ENCODE results near the gene PCSK9. TPM values are rescaled to one million over a fixed set of nuclear protein-coding genes. Genes with fewer than 3 reads are reported as not detected.

PCSK9 gene
- total and polyA plus RNA-seq, 9 of the 15 experiments (the other 6 are each of a cell fraction or from before 2014, with no cell fraction given): 3.2 to 58.6 (median 24.7) TPM

DNA sequence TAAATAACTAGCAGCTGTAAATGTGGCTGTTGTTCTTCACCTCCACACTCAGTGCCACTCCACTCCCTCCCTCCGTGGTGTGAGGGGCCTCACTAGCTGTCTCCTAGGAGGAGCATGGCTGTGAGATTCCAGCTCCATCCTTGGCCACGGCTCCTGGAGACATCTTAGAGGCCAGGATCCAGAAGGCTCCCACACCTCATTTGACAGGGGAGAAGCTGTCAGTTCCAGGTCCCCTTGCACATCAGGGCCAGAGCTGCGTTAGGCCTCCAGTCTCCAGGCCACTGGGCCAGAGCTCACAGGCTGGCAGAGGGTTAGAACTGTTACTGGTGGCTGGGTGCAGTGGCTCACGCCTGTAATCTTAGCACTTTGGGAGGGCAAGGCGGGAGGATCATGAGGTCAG, 15.0 kb downstream of the PCSK9 start (continued):
- TF ChIP-seq FOXP4 (CRISPR knock-in tag; IDR thresholded peaks at IDR 0.05; ENCODE audit: borderline replicate concordance): no peak

- ATAC-seq (no peak), DNase-seq (ENCODE audit: extremely low read depth in 1 of 4, low spot score in 3 of 4) (no peak), FAIRE-seq (no peak)
- H3K79me2 ChIP-seq (ENCODE audit: control insufficient read depth, insufficient read depth, low read length): peaks cover 2% of the 10 kb centered on the region; the same call in 2 of the 3 replicates
- H3K4me2 ChIP-seq (ENCODE audit: insufficient read depth, low read length): no peak overlapping the region
- H3K4me1 ChIP-seq (replicated peaks in 1 of 2; ENCODE audit: control insufficient read depth in 2 of 2, insufficient read depth in 2 of 2, low read length in 2 of 2): no peaks in the 10 kb centered on the region; a peak in 2 of 5 replicates
- H3K36me3 ChIP-seq (ENCODE audit: control insufficient read depth, insufficient read depth, low read length): peaks cover 94% of the 10 kb centered on the region; the same call in 2 of the 3 replicates
- H3K27me3 ChIP-seq (ENCODE audit: control insufficient read depth in 2 of 2, insufficient read depth in 2 of 2, low read length in 2 of 2): no peaks in the 10 kb centered on the region
- no peak overlapping the region for H3K9ac ChIP-seq (ENCODE audit: insufficient read depth in 1 of 2, low read depth in 2 of 2, low read length in 2 of 2)
- H3K27ac ChIP-seq (ENCODE audit: extremely low read depth, low read depth, low read length): no peak overlapping the region
- POLR2A ChIA-PET: interaction anchor here (0.6 to 2.0 kb wide), 7 partner anchors 9 to 177 kb away, joined by 3 to 9 read pairs (median 3); no protein-coding TSS in a partner anchor
- H4K20me1 ChIP-seq (replicated peaks; ENCODE audit: control insufficient read depth, insufficient read depth, low read length): no peaks in the 10 kb centered on the region
- 85% methylated on average over 12 of the region's 12 CpGs for WGBS (ENCODE audit: insufficient coverage, low coverage, missing lambda C conversion rate)
- TF ChIP-seq E2F1 (CRISPR knock-in tag; IDR thresholded peaks at IDR 0.05) (no peak), HMGXB4 (CRISPR knock-in tag; IDR thresholded peaks at IDR 0.05) (no peak)
- H3K9me3 ChIP-seq (replicated peaks; ENCODE audit: control insufficient read depth, insufficient read depth, low read depth, low read length): no peaks in the 10 kb centered on the region
- no peaks in the 10 kb centered on the region for H3K9me1 ChIP-seq (ENCODE audit: control insufficient read depth, insufficient read depth, low read length)
- H3K4me3 ChIP-seq: no peak overlapping the region
- intact Hi-C loops (cut with micrococcal nuclease) (no loop called here), in situ Hi-C loops (cut with MboI) (no loop called here)
- CTCF ChIA-PET (ENCODE audit: low intra/inter-chr PET ratio): no interaction called here
- BruUV-seq (replicated peaks): no TSS peak
- H2AFZ ChIP-seq (ENCODE audit: low read depth, low read length): no peak overlapping the region
These were observed 15.9 kb downstream of the PCSK9 start for GRCh38 chr1:55055084-55055882.
